Fibroblast of pulmonary artery (primary cell): ENCODE data around the gene TNS4.

Source experiments
- DNase-seq: peaks from one replicate; pipeline ENCODE4 v3.0.0-alpha.2; 2010; ENCODE audit warnings: low read depth
- H3K4me3 ChIP-seq: replicated peaks from 2 replicates; pipeline ENCODE4 v1.5.1; 2011; ENCODE audit warnings: low read depth, mild to moderate bottlenecking, control low read depth, low read length, moderate library complexity
- CTCF ChIP-seq: IDR thresholded peaks from 2 replicates; pipeline ENCODE4 v1.5.1; 2011; ENCODE audit warnings: mild to moderate bottlenecking, control low read depth, low read length, inconsistent platforms; ENCODE audit errors: missing control alignments

TNS4 gene

GRCh38 chr17:40478486-40478885 is 22.9 kb downstream of the TNS4 start:
- TF ChIP-seq CTCF: no peak
- DNase-seq: no peak
- H3K4me3 ChIP-seq: no peak overlapping the region

GRCh38 chr17:40477796-40478195 is 23.6 kb downstream of the TNS4 start:
- no peak for DNase-seq
- H3K4me3 ChIP-seq: no peak overlapping the region
- no peak for TF ChIP-seq CTCF

GRCh38 chr17:40475234-40475908 is 26.1 kb downstream of the TNS4 start:
- no peak overlapping the region for H3K4me3 ChIP-seq
- no peak for TF ChIP-seq CTCF
- no peak for DNase-seq

- no peak overlapping the region for H3K4me3 ChIP-seq
- no peak for DNase-seq
- no peak for TF ChIP-seq CTCF
Measured at GRCh38 chr17:40474419-40475002, 26.9 kb downstream of the TNS4 start.

- no peak for DNase-seq
- no peak for TF ChIP-seq CTCF
- no peak overlapping the region for H3K4me3 ChIP-seq
Measured at GRCh38 chr17:40473573-40474365, 27.7 kb downstream of the TNS4 start.

GRCh38 chr17:40472733-40473452 is 28.5 kb downstream of the TNS4 start:
- no peak overlapping the region for H3K4me3 ChIP-seq
- TF ChIP-seq CTCF: no peak
- DNase-seq: no peak
